Posterior cingulate gyrus (tissue), 11 donors: ENCODE data around the gene DNAJC18.

Source experiments
- DNase-seq, 10 donors: peaks; one replicate each; pipeline versions ENCODE4 v3.0.0 to v3.0.0-alpha.2; 2020 to 2021; ENCODE audit warnings: mixed read lengths in 3 of 10
- intact Hi-C: fragments of 100-400 bp; cut with DNase I; formaldehyde crosslinking; loops from one replicate; pipeline ENCODE4 v1.15.1; 2023

Gene DNAJC18

DNA sequence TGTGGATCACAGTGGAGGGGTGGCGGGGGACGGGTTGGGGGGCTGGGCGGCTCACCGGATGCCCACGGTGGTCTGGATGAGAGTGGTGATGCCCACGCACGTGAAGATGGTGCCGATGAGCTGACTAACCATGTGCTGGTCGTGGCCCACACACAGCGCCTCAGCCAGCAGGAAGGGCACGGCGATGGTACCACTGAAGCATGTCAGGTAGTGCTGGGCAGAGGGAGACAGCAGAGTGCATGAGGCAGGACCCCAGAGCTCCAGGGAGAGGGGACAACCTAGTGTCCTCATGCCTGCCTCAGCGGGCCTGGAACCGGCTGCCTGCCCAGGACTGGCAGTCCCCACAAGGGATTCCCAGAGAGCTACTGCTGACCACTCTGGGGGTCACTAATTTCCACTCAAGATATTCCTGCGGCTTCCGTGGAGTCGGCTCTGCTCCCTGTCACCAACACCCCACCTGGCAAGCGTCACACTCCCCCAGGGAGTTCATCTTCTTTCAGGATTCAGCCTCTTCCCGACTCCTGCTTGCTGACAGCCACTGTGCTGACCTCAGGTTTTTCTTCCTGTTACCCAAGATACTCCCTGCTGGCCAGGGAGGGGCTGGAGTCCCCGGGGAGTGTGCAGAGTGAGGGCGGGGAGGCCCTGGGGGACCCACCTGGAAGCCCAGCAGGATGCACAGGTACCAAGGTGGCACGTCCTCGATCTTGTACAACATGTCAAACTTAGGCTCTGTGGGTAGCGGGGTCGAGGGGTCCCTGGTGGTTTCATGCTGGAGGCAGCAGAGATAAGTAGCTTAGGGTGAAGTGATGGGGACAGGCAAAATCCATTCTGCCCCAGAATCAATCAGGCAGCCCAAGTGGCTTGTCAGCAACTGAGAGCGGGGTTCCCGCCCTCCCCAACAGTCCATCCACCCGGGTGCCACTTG is 57.2 kb downstream of the DNAJC18 start:
- intact Hi-C loops: no loop called here
- peak in 3 of 10 donors; percentile 32 to 73 (median 61) for DNase-seq

DNA sequence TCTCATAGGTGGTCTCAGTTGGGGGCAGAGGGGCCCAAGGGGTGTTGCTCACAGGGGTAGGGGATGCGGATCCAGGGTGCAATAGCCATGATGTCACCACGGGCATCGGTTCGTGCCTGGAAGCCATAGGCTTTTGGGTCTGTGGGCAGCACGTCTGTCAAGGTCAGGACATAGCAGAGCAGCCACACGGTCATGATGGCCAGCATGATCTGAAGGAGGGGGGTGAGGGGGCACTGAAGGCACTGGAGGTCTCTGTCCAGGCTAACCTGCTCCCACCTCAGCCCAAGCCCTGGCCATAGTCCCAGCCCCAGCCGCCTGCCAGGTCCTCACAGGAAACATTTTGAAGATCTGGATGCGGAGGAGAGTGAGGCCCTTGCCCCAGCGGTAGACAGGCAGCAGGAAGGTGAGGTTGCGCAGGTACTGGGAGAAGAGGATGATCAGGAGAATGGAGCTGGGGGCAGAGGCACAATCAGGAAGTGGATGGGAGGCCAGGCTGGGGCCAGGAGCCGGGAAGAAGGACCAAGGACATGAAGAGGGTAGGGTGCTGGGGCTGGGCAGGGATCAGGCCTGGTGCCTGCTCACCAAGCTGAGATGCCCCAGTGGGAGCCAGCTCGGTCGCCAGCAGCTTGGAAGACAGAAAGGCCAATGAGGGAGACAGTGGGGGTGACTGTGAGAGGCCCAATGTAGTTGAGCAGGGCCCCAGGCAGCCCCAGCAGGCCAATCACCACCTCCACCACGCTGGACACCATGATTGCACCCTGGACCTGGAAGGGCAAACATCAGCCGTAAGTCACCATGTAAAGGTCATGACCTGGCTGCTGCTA is 59.5 kb downstream of the DNAJC18 start:
- DNase-seq: peak in 3 of 10 donors; percentile 25 to 75 (median 69)
- intact Hi-C loops: no loop called here

DNA sequence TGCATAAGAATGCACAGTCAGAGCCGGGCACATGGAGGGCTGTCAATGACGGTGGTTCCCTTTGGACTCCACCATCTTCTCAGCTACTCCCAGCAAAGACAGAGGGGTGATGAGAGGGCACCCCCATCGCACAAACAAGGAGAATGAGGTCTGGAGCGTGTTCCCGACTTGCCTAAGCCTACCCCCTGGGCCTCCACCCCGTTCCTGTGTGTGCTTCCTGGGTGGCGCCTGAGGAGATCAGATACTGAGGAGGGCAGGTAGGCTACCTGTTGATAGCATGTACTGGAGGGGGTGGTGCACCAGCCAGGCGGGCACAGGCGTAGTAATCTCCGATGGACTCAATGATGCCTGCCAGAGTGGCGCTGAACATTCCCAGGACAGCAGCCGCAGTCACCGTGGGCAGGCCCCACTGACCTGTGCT is 60.4 kb downstream of the DNAJC18 start:
- peak in 3 of 10 donors; percentile 25 to 64 (median 62) for DNase-seq
- intact Hi-C loops: no loop called here

DNA sequence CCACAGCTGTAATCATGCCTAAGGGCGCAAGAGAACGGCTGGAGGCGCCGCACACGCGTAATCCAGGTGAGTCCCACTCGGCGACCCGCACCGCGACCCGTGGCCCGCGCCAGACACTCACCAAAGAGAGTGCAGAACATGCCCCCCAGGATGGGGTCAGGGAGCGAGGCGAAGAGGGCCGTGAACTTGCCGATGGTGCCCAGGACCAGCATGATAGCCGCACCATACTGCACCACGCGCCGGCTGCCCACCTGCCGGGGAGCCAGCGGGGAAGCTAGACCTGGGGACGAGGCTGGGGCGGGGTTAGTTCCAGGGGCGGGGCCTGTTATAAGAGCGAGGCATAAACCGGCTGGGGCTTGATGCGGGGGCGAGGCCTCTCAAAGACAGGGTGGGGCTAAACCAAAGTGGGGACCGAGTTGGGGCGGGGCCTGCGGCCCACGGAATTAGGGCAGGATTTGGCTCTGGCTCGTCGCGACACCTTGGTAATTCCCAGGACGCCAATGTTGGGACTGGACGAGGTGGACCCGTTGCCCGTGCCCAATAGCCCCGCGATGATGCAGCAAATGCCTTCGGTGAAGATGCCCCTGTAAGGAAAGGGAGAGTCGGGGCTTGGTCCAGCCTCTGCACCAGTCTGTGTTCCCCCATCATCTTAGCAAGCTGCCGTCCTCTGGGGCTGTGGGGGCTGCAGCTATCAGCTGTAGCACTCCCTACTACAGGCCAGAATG is 61.1 kb downstream of the DNAJC18 start:
- intact Hi-C loops: no loop called here
- DNase-seq: peak in 3 of 10 donors; percentile 67 to 82 (median 68)

- DNase-seq: peak in 3 of 10 donors; percentile 26 to 47 (median 45)
- intact Hi-C loops: no loop called here
Measured at GRCh38 chr5:139377226-139377625, 62.1 kb downstream of the DNAJC18 start.

- intact Hi-C loops: no loop called here
Measured at GRCh38 chr5:139376364-139376763, 63.0 kb downstream of the DNAJC18 start.

GRCh38 chr5:139374909-139375308 is 64.4 kb downstream of the DNAJC18 start:
- peak in 1 of 10 donors; percentile 22 for DNase-seq
- intact Hi-C loops: no loop called here

More at GRCh38 chr5:139376364-139376763, 63.0 kb downstream of the DNAJC18 start:
- no peak for DNase-seq

- DNase-seq: peak in 1 of 10 donors; percentile 21
- intact Hi-C loops: no loop called here
Measured at GRCh38 chr5:139371482-139372435, 67.6 kb downstream of the DNAJC18 start.

GRCh38 chr5:139369181-139369580 is 70.1 kb downstream of the DNAJC18 start:
- no peak for DNase-seq
- intact Hi-C loops: no loop called here

- no peak for DNase-seq
- intact Hi-C loops: no loop called here
Measured at GRCh38 chr5:139368613-139369012, 70.7 kb downstream of the DNAJC18 start.

DNA sequence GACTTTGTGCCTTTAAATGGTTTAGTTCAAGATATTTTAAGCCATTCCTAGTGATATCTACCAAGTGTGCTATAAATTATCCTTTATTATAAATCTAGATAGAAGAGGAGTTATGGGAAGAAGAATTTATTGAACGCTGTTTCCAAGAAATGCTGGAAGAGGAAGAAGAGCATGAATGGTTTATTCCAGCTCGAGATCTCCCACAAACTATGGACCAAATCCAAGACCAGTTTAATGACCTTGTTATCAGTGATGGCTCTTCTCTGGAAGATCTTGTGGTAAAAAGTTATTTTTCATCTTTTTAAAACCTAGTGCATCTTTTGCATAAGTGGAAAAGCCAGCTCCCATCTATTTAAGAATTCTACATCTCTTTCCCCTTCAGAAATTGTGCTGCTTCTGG is 74.9 kb downstream of the DNAJC18 start:
- no peak for DNase-seq
- intact Hi-C loops: no loop called here

- intact Hi-C loops: no loop called here
- no peak for DNase-seq
Measured at GRCh38 chr5:139363937-139364336, 75.4 kb downstream of the DNAJC18 start.

- intact Hi-C loops: no loop called here
- peak in 2 of 10 donors; percentile 7 to 27 for DNase-seq
Measured at GRCh38 chr5:139361835-139362429, 77.4 kb downstream of the DNAJC18 start.

- intact Hi-C loops: no loop called here
Measured at GRCh38 chr5:139360384-139360783, 78.9 kb downstream of the DNAJC18 start.

More at GRCh38 chr5:139360384-139360783, 78.9 kb downstream of the DNAJC18 start:
- peak in 2 of 10 donors; percentile 8 to 34 for DNase-seq
